ENCODE results near the gene SIRPD.
"Not testable (repeated sequence)": the region's sequence is repeated elsewhere in the genome, so short reads cannot be mapped to it uniquely, and the experiment has no call there.

Gene SIRPD

DNA sequence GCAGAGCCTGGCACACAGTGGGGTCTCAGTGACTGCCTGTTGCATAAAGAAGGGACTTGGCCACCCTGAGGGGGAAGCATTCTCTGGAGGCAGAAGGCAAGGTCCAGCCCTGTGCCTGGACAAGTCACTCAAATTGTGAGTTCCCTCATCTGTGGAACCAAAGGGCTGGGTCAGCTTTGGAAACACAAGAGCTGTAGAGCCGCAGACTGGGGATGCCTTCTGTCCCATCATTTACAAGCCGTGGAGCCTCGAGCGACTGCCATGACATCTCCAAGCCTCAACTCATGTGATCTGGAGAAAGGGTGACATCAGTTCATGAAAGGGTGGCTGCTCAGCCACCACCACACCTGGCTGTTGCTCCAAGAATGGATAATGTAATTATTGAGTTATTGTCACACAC, 20.4 kb upstream of the SIRPD start:
- Histone ChIP-seq H3K27ac (ENCODE audit: low read depth, low read length, poor library complexity, severe bottlenecking) (no peak overlapping the region), H3F3A (ENCODE audit: insufficient read depth, low read length) (no peaks in the 10 kb centered on the region), H3K4me1 (ENCODE audit: insufficient read depth, low read length, severe bottlenecking) (no peaks in the 10 kb centered on the region), H3K4me3 (ENCODE audit: low read depth, low read length, poor library complexity, severe bottlenecking) (no peak overlapping the region), H3K9me2 (ENCODE audit: low read depth, low read length) (no peaks in the 10 kb centered on the region), H3K79me2 (ENCODE audit: insufficient read depth, low read length) (no peaks in the 10 kb centered on the region), H2AFZ (ENCODE audit: low read length) (no peak overlapping the region), H3K36me3 (ENCODE audit: insufficient read depth, low read length) (no peaks in the 10 kb centered on the region), H3K9ac (ENCODE audit: low read length) (no peak overlapping the region), H3K4me2 (ENCODE audit: low read length) (no peak overlapping the region), H3K27me3 (ENCODE audit: insufficient read depth, low read length) (no peaks in the 10 kb centered on the region), H4K20me1 (ENCODE audit: insufficient read depth, low read length) (no peaks in the 10 kb centered on the region), H3K9me3 (ENCODE audit: low read length) (no peaks in the 10 kb centered on the region)
- TF ChIP-seq EZH2 (IDR thresholded peaks at IDR 0.05; ENCODE audit: borderline replicate concordance, low read length) = no peak
- TF ChIP-seq, protein P1, sequence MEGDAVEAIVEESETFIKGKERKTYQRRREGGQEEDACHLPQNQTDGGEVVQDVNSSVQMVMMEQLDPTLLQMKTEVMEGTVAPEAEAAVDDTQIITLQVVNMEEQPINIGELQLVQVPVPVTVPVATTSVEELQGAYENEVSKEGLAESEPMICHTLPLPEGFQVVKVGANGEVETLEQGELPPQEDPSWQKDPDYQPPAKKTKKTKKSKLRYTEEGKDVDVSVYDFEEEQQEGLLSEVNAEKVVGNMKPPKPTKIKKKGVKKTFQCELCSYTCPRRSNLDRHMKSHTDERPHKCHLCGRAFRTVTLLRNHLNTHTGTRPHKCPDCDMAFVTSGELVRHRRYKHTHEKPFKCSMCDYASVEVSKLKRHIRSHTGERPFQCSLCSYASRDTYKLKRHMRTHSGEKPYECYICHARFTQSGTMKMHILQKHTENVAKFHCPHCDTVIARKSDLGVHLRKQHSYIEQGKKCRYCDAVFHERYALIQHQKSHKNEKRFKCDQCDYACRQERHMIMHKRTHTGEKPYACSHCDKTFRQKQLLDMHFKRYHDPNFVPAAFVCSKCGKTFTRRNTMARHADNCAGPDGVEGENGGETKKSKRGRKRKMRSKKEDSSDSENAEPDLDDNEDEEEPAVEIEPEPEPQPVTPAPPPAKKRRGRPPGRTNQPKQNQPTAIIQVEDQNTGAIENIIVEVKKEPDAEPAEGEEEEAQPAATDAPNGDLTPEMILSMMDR (IDR thresholded peaks at IDR 0.05; ENCODE audit: low read length) = no peak

GRCh38 chr20:1577313-1577712, 19.8 kb upstream of the SIRPD start:
- H3K79me2 ChIP-seq (ENCODE audit: insufficient read depth, low read length); H4K20me1 ChIP-seq (ENCODE audit: insufficient read depth, low read length); H3K27me3 ChIP-seq (ENCODE audit: insufficient read depth, low read length); H3K36me3 ChIP-seq (ENCODE audit: insufficient read depth, low read length); H3K9me3 ChIP-seq (ENCODE audit: low read length); H3F3A ChIP-seq (ENCODE audit: insufficient read depth, low read length); H3K9me2 ChIP-seq (ENCODE audit: low read depth, low read length); H3K4me2 ChIP-seq (ENCODE audit: low read length); H3K27ac ChIP-seq (ENCODE audit: low read depth, low read length, poor library complexity, severe bottlenecking); H3K4me1 ChIP-seq (ENCODE audit: insufficient read depth, low read length, severe bottlenecking); H2AFZ ChIP-seq (ENCODE audit: low read length); H3K9ac ChIP-seq (ENCODE audit: low read length); H3K4me3 ChIP-seq (ENCODE audit: low read depth, low read length, poor library complexity, severe bottlenecking): not testable (repeated sequence)

- Histone ChIP-seq H3K4me2 (ENCODE audit: low read length) (no peak overlapping the region), H3K9me2 (ENCODE audit: low read depth, low read length) (no peaks in the 10 kb centered on the region), H3K4me3 (ENCODE audit: low read depth, low read length, poor library complexity, severe bottlenecking) (no peak overlapping the region), H3K27me3 (ENCODE audit: insufficient read depth, low read length) (no peaks in the 10 kb centered on the region), H3K27ac (ENCODE audit: low read depth, low read length, poor library complexity, severe bottlenecking) (no peak overlapping the region), H3K9me3 (ENCODE audit: low read length) (no peaks in the 10 kb centered on the region), H2AFZ (ENCODE audit: low read length) (no peak overlapping the region), H3K79me2 (ENCODE audit: insufficient read depth, low read length) (no peaks in the 10 kb centered on the region), H3F3A (ENCODE audit: insufficient read depth, low read length) (no peaks in the 10 kb centered on the region), H3K36me3 (ENCODE audit: insufficient read depth, low read length) (no peaks in the 10 kb centered on the region), H4K20me1 (ENCODE audit: insufficient read depth, low read length) (no peaks in the 10 kb centered on the region), H3K9ac (ENCODE audit: low read length) (no peak overlapping the region), H3K4me1 (ENCODE audit: insufficient read depth, low read length, severe bottlenecking) (no peaks in the 10 kb centered on the region)
- no peak for TF ChIP-seq EZH2 (IDR thresholded peaks at IDR 0.05; ENCODE audit: borderline replicate concordance, low read length)
- TF ChIP-seq, protein P1 (IDR thresholded peaks at IDR 0.05; ENCODE audit: low read length) = no peak
These were observed 19.1 kb upstream of the SIRPD start for GRCh38 chr20:1576641-1577040.

DNA sequence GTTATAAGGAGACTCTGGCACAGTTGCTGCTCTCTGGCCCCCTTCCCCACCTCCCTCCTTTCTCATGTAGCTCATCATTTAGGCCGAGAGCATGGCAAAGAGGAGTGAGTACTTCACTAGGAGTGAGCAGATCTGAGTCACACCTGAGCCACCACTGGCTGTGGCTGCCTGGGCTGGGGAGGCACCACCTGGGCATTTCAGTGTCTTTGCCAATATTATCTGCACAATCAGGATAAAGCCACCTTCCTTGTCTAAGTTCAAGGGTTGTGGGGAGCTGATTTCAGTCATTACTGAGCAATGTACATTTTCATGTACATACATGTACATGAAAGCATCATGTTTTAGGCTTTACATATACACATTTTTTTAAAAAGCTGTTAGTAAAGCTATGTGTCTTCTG, 18.5 kb upstream of the SIRPD start:
- not testable (repeated sequence) for H3K9ac ChIP-seq (ENCODE audit: low read length)

GRCh38 chr20:1571583-1571982, 14.1 kb upstream of the SIRPD start:
- H3K4me1 ChIP-seq (ENCODE audit: insufficient read depth, low read length, severe bottlenecking) = not testable (repeated sequence)

More for the DNA sequence above, 18.5 kb upstream of the SIRPD start:
- H3F3A ChIP-seq (ENCODE audit: insufficient read depth, low read length); H3K4me2 ChIP-seq (ENCODE audit: low read length); H4K20me1 ChIP-seq (ENCODE audit: insufficient read depth, low read length); H2AFZ ChIP-seq (ENCODE audit: low read length); H3K4me1 ChIP-seq (ENCODE audit: insufficient read depth, low read length, severe bottlenecking); H3K4me3 ChIP-seq (ENCODE audit: low read depth, low read length, poor library complexity, severe bottlenecking); H3K27ac ChIP-seq (ENCODE audit: low read depth, low read length, poor library complexity, severe bottlenecking); H3K79me2 ChIP-seq (ENCODE audit: insufficient read depth, low read length); H3K9me3 ChIP-seq (ENCODE audit: low read length); H3K9me2 ChIP-seq (ENCODE audit: low read depth, low read length); H3K36me3 ChIP-seq (ENCODE audit: insufficient read depth, low read length); H3K27me3 ChIP-seq (ENCODE audit: insufficient read depth, low read length): not testable (repeated sequence)

More at GRCh38 chr20:1571583-1571982, 14.1 kb upstream of the SIRPD start:
- H3K9me3 ChIP-seq (ENCODE audit: low read length); H3K79me2 ChIP-seq (ENCODE audit: insufficient read depth, low read length); H3K27ac ChIP-seq (ENCODE audit: low read depth, low read length, poor library complexity, severe bottlenecking); H3F3A ChIP-seq (ENCODE audit: insufficient read depth, low read length); H2AFZ ChIP-seq (ENCODE audit: low read length); H3K36me3 ChIP-seq (ENCODE audit: insufficient read depth, low read length); H3K9me2 ChIP-seq (ENCODE audit: low read depth, low read length); H3K4me3 ChIP-seq (ENCODE audit: low read depth, low read length, poor library complexity, severe bottlenecking); H3K9ac ChIP-seq (ENCODE audit: low read length); H4K20me1 ChIP-seq (ENCODE audit: insufficient read depth, low read length); H3K27me3 ChIP-seq (ENCODE audit: insufficient read depth, low read length); H3K4me2 ChIP-seq (ENCODE audit: low read length): not testable (repeated sequence)
